Stimulated activated CD4-positive, alpha-beta T cell treated with anti-CD3 and anti-CD28 coated beads, Interleukin-15, amount 100 ng/mL, for 1 hour (primary cell): ENCODE data around the gene SYCP2.

Experiments used
- DNase-seq, 2 donors: peaks; one replicate each; pipeline ENCODE4 v3.0.0-alpha.2; 2020; ENCODE audit warnings: low read depth in 1 of 2, low spot score in 1 of 2

Gene SYCP2

GRCh38 chr20:59836767-59837166 lies 96.7 kb downstream of the SYCP2 start:
- no peak for DNase-seq

GRCh38 chr20:59835448-59836395 lies 97.7 kb downstream of the SYCP2 start:
- no peak for DNase-seq

DNA sequence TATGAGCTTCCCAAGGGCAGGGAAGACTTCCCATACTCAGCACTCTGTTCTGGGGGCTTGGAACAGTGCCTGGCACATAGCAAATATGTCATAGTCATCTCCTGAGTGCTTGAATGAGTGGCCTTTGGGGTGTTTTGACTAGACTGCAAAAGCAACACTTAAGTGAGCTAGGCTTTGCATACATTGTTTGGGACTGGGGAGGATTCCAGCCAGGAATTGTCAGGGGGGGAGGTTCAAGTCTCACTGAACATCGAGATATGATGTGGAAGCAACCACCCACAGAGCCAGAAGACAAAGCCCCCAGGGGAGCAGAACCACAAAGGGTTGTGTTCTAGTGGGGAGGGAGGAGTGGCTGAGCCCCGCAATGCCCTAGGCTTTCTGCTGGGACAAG lies 98.4 kb downstream of the SYCP2 start:
- DNase-seq = no peak

DNA sequence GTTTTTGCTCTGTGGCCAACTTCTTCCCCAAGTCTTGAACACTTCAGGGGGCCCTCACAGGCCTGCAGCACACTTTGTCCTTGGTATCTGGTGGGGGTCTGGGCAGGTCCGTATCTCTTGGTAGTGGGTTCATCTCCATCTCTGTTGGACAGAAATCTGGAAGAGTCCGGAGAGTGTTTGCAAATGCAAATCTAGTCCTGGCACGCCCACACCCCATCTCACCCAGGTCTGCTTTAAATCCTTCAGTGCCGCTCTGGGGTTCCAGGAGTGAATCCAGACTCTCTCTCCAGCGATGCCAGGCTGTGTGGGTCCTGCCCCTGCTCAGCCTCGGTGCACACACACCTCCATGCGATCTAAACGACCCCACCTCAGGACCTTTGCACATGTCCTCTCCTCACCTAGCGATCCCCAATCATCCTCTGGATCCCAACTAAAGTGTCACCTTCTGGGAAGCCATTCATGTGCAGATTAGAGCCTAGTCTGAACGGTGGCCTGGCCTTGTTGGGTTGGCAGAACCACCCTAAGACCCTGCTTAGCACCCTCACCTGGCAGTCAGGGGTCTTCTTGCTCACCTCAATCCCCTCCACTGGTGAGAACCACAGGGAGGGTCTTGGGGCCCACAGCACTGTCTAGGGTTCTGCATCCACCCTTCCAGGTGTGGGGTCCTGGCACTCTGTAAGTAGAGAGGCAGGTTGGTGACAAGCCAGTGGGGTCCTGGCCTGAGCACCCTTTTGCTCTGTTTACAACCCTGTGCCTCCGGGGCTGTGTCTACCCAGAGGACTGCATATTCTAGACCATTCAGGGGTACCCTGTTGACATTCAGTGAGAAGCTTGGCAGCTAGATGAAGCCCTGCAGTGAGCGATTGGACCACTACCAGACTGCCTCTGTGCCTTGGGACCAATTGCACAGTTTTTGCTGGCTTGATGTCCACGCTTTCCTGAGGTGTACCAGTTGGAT lies 100.8 kb downstream of the SYCP2 start:
- no peak for DNase-seq

- DNase-seq = no peak
Measured at GRCh38 chr20:59831916-59832270, 101.5 kb downstream of the SYCP2 start.

- no peak for DNase-seq
Measured at GRCh38 chr20:59831024-59831915, 102.2 kb downstream of the SYCP2 start.

- DNase-seq = no peak
Measured at GRCh38 chr20:59830665-59831023, 102.8 kb downstream of the SYCP2 start.

DNA sequence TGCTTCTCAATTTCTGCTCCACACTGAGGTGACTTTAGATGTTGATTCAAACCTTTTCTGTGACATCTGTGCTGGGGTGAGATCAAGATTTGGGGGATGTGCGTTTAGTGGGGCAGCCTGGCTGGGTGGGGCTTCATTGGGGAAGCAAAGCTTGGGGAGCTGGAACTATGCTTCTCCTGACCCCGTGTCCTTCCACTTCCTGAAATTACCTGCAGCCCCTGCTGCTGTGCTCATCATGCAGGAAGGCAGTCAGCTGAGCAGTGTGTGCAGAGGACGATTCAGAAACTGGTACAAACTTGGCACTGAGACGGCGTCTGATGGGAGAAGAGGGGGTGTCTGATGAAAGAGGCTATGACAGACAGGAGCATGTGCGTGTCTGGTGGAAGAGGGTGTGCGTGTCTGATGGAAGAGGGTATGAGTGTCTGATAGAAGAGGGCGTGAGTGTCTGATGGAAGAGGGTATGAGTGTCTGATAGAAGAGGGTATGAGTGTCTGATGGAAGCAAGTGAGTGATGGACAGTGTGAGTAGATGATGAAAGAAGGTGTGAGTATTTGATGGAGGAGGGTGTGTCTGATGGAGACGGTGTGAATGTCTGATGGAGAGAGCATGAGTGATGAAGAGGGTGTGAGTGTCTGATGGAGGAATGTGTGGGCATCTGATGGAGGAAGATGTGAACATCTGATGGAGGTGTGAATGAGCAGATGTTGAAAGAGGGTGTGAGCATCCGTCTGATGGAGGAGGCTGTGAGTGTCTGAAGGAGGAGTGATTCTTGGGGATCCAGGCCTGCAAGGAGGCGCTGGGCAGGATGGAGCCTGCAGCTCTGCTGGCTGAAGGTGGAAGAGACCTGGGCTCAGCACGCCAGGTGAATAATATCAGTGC lies 103.4 kb downstream of the SYCP2 start:
- DNase-seq = no peak

GRCh38 chr20:59829054-59829785 lies 104.2 kb downstream of the SYCP2 start:
- DNase-seq = no peak

DNA sequence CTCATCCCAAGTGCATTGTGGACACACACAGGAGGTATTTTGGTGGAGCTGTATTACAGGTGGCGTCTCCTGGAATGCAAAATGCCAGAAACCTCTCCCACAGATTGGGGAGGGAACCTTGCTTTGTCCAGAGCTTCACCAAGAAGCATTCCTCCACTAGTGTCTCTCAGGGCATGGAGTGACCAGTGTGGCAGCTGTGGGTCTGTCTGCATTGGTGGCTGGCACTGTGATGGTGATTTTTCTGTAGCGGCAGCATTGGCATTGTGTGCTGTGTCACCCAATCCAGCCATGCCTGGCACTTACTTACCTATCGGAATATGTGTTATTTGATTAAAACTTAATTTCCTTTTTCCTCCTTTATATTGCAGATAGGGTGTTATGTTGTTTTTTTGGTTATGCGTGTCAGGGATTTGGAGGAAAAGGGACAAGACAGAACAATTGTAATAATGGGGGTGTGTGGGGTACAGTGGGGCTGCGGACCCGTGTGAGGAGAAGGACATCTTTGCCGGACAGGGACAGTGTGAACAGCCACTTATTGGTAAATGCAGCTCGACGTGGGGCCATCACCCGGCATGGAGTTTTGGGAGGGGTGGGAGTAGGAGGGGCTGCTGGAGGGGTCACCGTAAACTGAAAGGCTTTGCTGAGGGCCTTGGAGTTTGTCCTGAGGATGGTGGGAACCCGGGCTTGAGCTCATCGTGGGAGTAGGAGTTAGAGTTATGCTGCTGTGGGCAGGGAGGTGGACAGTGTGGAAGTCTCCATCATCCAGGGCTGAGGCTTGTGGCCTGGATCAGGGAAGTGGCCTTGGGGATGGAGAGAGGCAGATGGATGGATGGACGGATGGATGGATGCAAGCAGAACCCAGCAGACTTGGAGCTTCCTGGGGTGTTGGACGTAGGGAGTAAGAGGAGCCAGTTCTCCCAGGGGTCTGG lies 105.0 kb downstream of the SYCP2 start:
- no peak for DNase-seq

DNA sequence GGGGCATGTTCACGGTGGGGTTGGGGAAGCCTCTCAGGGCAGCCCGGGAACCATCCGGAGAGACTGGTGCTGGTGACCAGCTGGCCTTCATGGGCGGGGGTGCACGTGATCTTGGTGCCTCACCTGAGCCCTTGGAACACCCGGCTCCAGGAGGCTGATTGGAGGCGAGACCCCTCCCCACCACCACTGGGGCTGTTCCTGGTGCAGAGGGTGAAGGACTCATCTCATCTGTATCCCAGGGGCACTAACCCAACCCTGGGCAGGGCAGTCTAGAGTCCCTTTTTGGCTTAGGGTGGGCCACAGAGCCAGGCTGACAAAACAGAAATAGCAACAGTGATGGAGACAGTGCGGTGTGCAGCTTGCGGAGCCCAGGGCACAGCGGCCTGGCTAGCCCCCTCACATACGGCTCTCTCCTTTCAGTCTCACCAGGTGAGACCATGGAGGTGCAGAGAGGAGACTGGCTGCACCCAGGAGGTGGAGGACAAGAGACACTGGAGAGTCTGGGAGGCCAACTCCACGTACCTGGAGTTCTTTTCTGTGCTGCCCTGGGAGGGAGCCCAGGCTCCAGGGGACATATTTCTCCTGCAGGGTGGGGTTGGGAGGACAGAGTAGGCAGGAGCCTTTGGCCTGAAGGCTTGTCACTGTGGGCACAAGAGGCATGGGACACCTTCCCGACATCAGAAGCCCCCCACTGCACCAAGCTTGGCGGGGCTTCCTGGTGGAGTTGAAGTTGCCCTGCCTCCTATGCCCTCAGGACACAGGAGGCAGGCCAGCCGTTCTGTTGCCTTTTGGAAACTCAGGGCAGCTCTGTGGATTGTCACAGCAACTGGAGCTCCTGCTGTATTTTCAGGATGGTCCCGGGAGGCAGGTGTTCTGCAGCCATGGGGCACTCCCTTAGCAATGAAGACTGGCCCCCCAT lies 106.0 kb downstream of the SYCP2 start:
- no peak for DNase-seq

DNA sequence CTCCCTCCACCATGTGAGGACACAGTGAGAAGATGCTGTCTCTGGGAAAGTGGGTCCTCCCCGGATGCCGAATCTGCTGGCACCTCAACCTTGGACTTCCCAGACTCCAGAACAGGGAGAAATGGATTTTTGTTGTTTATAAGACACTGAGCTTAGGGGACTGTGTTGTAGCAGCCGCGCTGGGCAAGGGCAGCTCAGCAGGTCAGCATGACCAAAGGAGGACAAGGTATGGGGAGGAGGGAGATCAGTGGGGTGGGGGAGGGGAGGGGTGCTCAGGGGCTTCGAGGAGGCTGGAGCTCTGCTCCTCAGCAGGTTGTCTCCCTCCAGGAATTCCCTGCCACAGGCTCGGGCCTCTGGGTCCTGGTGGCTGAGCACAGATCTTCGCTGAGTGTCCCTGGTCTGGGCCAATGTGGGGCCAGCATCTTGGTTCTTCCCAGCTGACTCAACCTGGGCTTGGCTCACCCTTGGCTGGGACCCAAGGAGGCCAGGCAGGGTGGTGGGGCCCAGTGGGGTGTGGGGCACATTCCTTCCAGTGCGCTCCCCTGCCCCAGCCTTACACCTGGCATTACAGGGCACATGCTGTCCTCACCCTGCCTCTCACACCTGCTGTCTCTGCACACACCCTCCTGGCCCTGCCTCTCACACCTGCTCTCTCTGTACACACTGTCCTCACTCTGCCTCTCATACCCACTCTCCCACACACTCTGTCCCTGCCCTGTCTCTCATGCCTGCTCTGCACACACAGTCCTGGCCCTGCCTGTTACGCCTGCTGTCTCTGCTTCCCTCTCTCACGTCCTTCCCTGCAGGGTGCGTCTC lies 107.3 kb downstream of the SYCP2 start:
- no peak for DNase-seq

GRCh38 chr20:59825563-59825920 lies 107.9 kb downstream of the SYCP2 start:
- no peak for DNase-seq

DNA sequence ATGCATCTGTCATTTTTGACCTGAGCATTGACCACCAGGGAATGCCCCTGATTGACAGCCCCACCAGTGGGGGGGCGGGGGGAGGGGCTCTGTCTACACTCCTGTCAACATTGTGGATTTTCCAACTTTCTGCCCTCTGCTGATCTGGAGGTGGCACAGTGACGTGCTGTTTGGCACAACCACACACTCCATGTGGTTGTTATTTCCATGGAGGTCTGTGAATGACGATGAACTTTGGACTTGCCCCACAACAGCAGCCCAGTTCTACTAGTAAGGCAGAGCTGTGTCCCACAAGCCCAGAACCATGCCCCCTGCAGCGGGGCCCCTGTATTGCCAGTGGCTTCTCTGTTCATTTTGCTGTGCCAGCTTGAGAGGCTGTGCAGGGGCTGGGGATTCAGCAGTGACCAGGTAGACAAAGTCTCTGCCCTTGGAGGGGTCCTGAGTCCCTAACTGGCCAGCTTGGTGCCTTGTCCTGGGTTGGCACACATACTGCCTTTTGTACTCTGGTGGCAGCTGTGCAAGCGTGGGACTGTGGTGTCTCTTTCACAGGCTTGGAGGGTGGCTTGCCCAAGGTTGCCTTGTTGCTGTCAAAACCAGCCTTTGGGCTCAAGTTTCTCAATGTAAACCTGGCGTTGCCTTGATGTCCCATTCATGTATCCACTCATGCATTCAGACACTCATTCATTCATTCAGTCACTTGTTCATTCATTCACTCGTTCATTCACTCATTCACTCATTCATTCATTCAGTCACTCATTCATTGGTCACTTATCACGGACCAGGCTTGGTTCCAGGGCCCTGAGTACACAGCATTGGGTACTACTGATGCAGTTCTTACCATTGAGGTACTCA lies 108.5 kb downstream of the SYCP2 start:
- DNase-seq = no peak

GRCh38 chr20:59823491-59824259 lies 109.8 kb downstream of the SYCP2 start:
- no peak for DNase-seq
